ENCODE measurements around the gene PACSIN2.

Gene PACSIN2

DNA sequence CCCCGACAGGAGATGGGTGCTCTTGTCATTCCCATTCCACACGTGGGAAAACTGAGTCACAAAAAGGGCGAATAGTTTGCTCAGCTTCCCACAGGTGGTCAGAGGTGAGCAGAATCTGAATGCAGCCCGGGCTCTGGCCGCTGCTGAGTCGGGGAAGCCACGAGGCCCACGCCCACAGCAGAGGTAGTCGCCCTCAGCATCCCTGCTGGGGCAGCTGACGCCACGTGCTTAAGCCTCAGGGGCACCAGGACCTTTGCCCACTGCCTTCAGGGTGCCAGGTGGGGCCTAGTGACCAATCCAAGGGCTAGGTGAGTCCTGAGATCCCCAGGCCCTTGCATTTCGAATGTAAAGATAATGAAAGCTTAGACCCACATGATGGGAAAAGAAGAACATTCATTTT is 133.7 kb downstream of the PACSIN2 start:
- POLR2A ChIA-PET = interaction anchor here (0.8 kb wide), 1 partner anchor 27 kb away, joined by 3 read pairs; no protein-coding TSS in a partner anchor
- TF ChIP-seq ZNF384 (IDR thresholded peaks at IDR 0.05) = no peak
- no peak for TF ChIP-seq FOXM1 (IDR thresholded peaks at IDR 0.05; ENCODE audit: borderline replicate concordance)
- TF ChIP-seq TARDBP (IDR thresholded peaks at IDR 0.05) = no peak
- TF ChIP-seq CTBP1 (IDR thresholded peaks at IDR 0.05; ENCODE audit: borderline replicate concordance) = no peak
- no peak for TF ChIP-seq LEF1 (IDR thresholded peaks at IDR 0.05; ENCODE audit: borderline replicate concordance)
- TF ChIP-seq BHLHE40 (IDR thresholded peaks at IDR 0.05; ENCODE audit: borderline replicate concordance) = no peak
- TF ChIP-seq, protein P1, sequence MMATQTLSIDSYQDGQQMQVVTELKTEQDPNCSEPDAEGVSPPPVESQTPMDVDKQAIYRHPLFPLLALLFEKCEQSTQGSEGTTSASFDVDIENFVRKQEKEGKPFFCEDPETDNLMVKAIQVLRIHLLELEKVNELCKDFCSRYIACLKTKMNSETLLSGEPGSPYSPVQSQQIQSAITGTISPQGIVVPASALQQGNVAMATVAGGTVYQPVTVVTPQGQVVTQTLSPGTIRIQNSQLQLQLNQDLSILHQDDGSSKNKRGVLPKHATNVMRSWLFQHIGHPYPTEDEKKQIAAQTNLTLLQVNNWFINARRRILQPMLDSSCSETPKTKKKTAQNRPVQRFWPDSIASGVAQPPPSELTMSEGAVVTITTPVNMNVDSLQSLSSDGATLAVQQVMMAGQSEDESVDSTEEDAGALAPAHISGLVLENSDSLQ (IDR thresholded peaks at IDR 0.05) = no peak
- TF ChIP-seq SP1 (IDR thresholded peaks at IDR 0.05) = no peak
- TF ChIP-seq SUZ12 (IDR thresholded peaks at IDR 0.05) = no peak
- TF ChIP-seq FOXA1 (IDR thresholded peaks at IDR 0.05) = no peak
- TF ChIP-seq ARNT (IDR thresholded peaks at IDR 0.05) = no peak
- no peak for TF ChIP-seq ELF4 (IDR thresholded peaks at IDR 0.05)
- CTCF ChIA-PET = no interaction called here
- no peak for DNase-seq (ENCODE audit: extremely low spot score)

DNA sequence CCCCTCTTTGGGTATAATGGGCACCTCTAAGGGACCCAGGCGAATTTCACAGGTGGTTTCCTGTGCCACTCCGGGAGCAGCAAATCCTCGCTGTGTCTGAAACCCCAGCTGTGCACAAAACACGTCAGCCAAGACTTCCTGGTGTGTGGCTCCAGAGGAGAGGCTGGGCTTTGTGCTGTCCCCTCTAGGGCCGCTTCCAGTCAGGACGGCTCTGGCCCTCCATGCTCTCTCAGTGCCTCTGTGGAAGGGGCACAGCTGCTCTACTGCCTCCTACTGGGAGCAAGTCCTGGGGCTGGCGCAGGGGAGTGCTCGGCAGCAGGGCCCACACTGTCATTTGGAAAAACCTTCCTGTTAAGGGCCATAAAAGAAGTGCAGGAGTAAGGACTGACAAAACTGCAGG is 134.1 kb downstream of the PACSIN2 start:
- TF ChIP-seq LEF1 (IDR thresholded peaks at IDR 0.05; ENCODE audit: borderline replicate concordance) = no peak
- TF ChIP-seq L3MBTL2 (conservative IDR thresholded peaks at IDR 0.05) = no peak
- TF ChIP-seq TARDBP (IDR thresholded peaks at IDR 0.05) = no peak
- no peak for TF ChIP-seq FOXK2 (IDR thresholded peaks at IDR 0.05)
- TF ChIP-seq ELF4 (IDR thresholded peaks at IDR 0.05) = no peak
- TF ChIP-seq FOXM1 (IDR thresholded peaks at IDR 0.05; ENCODE audit: borderline replicate concordance) = no peak
- DNase-seq (ENCODE audit: extremely low spot score) = peak; percentile 29
- ChIA-PET CTCF (no interaction called here), POLR2A (no interaction called here)

DNA sequence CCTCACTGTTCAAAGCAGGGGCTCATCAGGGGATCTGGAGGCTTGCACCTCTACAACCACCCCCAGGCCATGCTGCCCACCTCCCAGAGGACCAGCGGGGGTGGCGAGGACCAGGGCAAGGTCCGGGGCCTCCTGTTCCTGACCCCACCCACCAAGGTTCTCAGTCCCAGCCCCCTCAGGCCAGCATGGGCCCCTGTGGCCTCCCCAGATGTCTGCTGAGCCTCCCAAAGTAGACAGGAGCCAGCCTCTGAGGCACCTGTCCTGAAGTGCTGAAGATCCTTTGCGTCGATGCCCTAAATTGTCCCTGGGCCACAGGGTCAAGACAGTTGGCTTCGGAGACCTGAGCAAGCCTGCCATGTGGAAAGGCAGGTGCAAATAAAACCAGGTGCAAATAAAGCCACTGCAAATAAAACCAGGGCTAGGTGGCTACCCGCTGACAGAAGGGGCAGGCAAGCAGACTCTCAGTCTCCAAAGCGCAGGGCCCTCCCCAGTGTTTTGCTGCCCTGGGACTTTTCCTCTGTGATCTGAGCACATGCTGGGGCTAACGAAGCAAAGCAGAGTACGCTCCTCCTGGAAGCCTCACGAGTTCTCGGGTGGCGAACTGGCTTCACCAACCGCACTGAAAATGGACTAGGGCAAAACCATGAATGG is 135.5 kb downstream of the PACSIN2 start:
- POLR2A ChIA-PET = no interaction called here
- TF ChIP-seq FOXK2 (IDR thresholded peaks at IDR 0.05) (no peak), NFRKB (IDR thresholded peaks at IDR 0.05) (no peak), FOXA1 (IDR thresholded peaks at IDR 0.05) (no peak), FOXM1 (IDR thresholded peaks at IDR 0.05; ENCODE audit: borderline replicate concordance) (no peak), LEF1 (IDR thresholded peaks at IDR 0.05; ENCODE audit: borderline replicate concordance) (no peak), ZNF384 (IDR thresholded peaks at IDR 0.05) (no peak), BHLHE40 (IDR thresholded peaks at IDR 0.05; ENCODE audit: borderline replicate concordance) (no peak)
- DNase-seq (ENCODE audit: extremely low spot score) = no peak
- CTCF ChIA-PET = interaction anchor here (0.7 kb wide), 1 partner anchor 11 kb away, joined by 3 read pairs; no protein-coding TSS in a partner anchor

DNA sequence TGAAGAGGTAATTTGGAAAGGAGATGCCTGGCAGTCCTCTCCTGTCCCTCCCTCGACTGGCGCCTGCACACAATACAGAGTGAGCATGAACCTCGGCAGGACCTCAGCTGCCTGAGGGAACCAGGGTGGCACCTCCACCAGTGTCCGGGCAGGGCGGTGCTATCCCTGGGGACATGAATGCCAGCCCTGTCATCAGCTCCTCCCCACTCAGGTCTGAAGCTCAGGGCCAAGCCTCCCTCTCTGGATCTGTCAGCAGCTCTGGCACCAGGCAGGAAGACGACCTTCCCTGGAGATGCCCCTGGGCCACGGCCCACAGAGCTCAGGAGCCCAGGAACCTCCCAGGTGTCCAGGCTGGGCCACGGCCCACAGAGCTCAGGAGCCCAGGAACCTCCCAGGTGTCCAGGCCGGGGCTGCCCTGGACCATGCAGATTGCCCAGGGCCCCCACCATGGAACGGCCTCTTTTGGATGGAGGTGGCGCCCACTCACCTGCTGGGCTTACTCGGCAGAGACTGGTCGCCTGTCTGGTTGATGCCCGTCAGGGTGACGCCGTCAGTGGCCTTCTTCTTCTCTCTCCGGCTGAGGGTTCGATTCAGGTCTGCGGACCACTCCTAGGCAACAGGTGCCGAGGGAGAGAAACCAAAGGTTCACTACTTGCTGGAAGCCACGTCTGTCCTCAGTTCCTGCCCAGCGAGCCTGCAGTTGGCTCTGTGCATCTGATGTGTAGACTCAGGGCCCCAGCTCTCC is 136.2 kb downstream of the PACSIN2 start:
- TF ChIP-seq FOXA1 (IDR thresholded peaks at IDR 0.05) = no peak
- TF ChIP-seq SP1 (IDR thresholded peaks at IDR 0.05) = no peak
- TF ChIP-seq LEF1 (IDR thresholded peaks at IDR 0.05; ENCODE audit: borderline replicate concordance) = no peak
- TF ChIP-seq HDGF (IDR thresholded peaks at IDR 0.05; ENCODE audit: borderline replicate concordance) = no peak
- TF ChIP-seq FOXK2 (IDR thresholded peaks at IDR 0.05) = no peak
- TF ChIP-seq ELF4 (IDR thresholded peaks at IDR 0.05) = no peak
- no peak for DNase-seq (ENCODE audit: extremely low spot score)
- ChIA-PET POLR2A (no interaction called here), CTCF (interaction anchor here (0.7 kb wide), 1 partner anchor 10 kb away, joined by 3 read pairs; no protein-coding TSS in a partner anchor)

DNA sequence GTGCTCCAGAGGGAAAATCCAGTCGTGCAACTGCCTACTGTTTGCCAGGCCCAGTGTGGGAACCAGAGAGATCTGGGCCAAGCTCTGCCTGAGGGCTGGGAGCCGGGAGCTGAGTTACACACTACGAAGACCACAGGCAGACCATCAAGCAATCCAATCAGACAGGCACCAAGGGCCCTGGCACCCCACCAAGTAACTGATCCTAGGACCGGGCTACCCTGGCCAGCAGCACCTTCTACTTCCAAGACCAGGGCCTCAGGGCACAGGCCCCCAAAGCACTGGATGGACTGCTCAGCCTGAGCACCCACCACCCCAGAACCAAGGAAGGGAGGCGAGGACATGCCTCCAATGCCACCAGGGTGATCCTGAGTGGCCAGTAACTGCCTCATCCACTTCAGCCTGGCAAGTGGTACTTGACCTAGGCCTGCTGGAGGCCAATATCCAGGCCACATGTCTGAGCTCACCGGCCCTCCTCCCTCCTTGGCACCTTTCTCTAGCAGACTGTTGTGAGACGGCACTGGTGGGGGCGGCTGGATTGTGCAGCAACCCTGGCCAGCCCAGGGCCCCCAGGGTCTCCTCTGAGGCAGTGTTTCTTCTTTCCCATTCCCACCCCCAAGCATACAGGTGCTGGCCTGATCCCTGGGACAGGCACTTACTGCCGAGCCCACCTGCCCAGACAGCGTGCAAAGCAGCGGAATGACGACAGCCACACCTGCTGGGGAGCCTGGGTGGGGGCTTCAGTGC is 137.2 kb downstream of the PACSIN2 start:
- no peak for TF ChIP-seq ELF4 (IDR thresholded peaks at IDR 0.05)
- no peak for TF ChIP-seq L3MBTL2 (conservative IDR thresholded peaks at IDR 0.05)
- no peak for TF ChIP-seq CTBP1 (IDR thresholded peaks at IDR 0.05; ENCODE audit: borderline replicate concordance)
- no peak for TF ChIP-seq TARDBP (IDR thresholded peaks at IDR 0.05)
- no peak for TF ChIP-seq FOXM1 (IDR thresholded peaks at IDR 0.05; ENCODE audit: borderline replicate concordance)
- TF ChIP-seq, protein P1 (IDR thresholded peaks at IDR 0.05) = no peak
- no peak for TF ChIP-seq ARNT (IDR thresholded peaks at IDR 0.05)
- TF ChIP-seq ZNF384 (IDR thresholded peaks at IDR 0.05) = no peak
- TF ChIP-seq HDGF (IDR thresholded peaks at IDR 0.05; ENCODE audit: borderline replicate concordance) = no peak
- TF ChIP-seq LEF1 (IDR thresholded peaks at IDR 0.05; ENCODE audit: borderline replicate concordance) = no peak
- DNase-seq (ENCODE audit: extremely low spot score) = no peak
- ChIA-PET CTCF (no interaction called here), POLR2A (no interaction called here)

DNA sequence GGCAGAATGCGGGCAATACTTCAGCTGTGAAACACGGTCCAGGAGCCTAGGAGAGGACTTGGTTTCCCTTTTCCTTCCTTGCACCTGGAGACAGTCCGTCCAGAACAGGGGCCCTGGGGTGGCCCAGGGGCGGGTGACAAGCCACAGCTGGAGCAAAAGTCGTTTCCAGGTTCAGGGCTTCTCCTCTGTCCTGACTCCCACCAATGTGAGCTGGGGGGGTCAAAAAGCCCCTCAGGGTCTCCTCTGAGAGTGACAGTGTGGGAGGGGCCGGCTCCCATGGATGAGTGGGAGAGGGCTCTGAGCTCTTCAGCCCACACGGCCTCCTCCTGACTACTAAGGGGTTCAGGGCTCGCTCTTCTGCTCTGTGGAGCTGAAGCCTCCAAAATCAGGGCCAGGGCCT is 137.8 kb downstream of the PACSIN2 start:
- TF ChIP-seq TARDBP (IDR thresholded peaks at IDR 0.05) = no peak
- no peak for TF ChIP-seq FOXA1 (IDR thresholded peaks at IDR 0.05)
- TF ChIP-seq HDGF (IDR thresholded peaks at IDR 0.05; ENCODE audit: borderline replicate concordance) = no peak
- TF ChIP-seq ELF4 (IDR thresholded peaks at IDR 0.05) = no peak
- TF ChIP-seq FOXM1 (IDR thresholded peaks at IDR 0.05; ENCODE audit: borderline replicate concordance) = no peak
- no peak for TF ChIP-seq LEF1 (IDR thresholded peaks at IDR 0.05; ENCODE audit: borderline replicate concordance)
- no peak for TF ChIP-seq NFRKB (IDR thresholded peaks at IDR 0.05)
- TF ChIP-seq BHLHE40 (IDR thresholded peaks at IDR 0.05; ENCODE audit: borderline replicate concordance) = no peak
- no peak for TF ChIP-seq SUZ12 (IDR thresholded peaks at IDR 0.05)
- no peak for TF ChIP-seq FOXK2 (IDR thresholded peaks at IDR 0.05)
- no peak for TF ChIP-seq ARNT (IDR thresholded peaks at IDR 0.05)
- TF ChIP-seq ZNF384 (IDR thresholded peaks at IDR 0.05) = no peak
- ChIA-PET POLR2A (interaction anchor here (1.0 kb wide), 1 partner anchor 311 kb away, joined by 3 read pairs; no protein-coding TSS in a partner anchor), CTCF (interaction anchor here (1.2 kb wide), 1 partner anchor 57 kb away, joined by 4 read pairs; no protein-coding TSS in a partner anchor)
- DNase-seq (ENCODE audit: extremely low spot score) = no peak

Data from HEK293T (cell line).